ENCODE data around the gene DNAJC3.
"Not testable (repeated sequence)": the region's sequence is repeated elsewhere in the genome, so short reads cannot be mapped to it uniquely, and the experiment has no call there.

Gene DNAJC3

DNA sequence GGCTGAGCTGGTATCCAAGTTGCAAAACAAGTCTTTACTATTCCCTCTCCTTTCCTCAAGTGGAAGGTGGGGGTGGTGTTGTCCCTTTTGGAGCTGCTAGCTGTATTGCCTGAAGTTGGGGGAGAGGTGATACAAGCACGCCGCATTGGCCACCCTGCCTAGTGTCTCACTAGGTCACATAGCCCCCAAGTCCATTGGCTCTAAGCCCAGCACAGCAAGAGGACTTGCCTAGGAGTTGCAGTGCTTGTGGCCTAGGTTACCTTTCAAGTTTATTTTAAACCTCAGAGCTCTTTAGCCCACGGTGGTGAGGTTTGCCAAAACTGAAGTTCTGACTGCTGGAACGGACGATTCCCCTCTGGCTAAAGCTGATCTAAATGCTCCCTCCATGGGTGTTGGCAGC is 5.3 kb upstream of the DNAJC3 start:
- no peak for DNase-seq (ENCODE audit: low read depth in 3 of 3, low spot score in 1 of 3)

DNA sequence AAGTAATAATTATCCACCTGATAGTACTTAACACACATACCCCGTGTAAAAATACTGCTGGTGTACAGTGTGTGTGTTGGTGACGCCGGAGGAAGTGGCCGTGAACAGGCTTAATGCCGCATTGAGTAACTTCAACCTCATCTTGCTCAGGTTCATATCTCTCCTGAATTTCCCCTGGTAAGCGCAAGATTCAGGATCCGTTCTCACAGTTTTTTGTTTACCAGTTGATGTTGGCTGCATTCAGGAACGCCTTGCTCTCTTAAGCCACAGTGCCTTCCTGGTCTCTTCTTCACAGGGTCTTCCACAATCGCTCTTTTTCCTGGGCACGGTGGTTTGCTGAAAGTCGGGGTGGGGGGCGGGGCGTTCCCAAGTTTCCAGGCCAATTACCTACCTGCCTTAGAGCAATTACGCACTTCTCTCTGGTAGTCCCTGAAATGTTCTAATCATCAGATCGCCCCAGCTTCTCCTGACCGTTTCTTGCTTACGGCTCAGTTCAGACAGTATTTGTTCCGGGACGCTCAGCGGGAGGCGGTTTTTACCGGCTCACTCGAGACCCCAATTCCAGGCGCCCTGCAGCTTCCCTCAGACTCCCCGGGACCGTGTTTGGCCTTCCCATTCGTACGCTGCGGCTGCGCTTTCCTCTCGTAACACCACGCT is 706 bp upstream of the DNAJC3 start:
- no peak for DNase-seq (ENCODE audit: low read depth in 3 of 3, low spot score in 1 of 3)

DNA sequence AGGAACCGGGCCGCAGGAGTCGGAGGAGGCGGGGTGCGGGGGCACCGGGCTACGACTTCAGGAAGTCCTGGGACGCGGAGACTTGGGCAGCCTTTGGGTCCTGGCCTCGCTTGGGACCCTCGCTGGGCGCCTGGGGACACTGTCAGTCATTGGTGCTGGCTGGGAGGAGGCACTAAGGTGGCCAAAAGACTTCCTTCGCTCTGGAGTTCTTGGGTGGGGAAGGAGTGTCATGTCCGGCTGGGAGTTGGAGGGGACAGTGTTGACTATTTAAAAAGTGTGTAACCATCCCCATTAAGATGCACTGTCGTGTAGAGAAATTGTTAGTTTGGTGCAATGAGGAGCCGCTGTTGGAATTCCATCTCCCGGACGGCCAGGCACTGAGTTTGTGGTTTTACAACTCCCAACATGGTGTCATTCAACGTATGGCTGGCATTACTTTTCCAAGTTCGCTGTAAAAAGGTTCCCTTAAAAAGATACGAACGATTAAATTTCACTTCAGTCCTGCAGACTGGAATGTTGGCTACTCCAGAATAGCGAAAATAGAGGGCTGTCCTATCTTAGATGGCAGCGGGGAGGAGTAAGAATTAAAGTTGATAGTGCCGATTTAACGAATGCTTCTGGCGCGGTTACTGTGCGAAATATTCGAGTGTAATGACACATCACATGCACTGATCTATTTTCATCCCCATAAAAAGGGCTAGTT is 776 bp downstream of the DNAJC3 start:
- DNase-seq (ENCODE audit: low read depth in 3 of 3, low spot score in 1 of 3) = no peak

DNA sequence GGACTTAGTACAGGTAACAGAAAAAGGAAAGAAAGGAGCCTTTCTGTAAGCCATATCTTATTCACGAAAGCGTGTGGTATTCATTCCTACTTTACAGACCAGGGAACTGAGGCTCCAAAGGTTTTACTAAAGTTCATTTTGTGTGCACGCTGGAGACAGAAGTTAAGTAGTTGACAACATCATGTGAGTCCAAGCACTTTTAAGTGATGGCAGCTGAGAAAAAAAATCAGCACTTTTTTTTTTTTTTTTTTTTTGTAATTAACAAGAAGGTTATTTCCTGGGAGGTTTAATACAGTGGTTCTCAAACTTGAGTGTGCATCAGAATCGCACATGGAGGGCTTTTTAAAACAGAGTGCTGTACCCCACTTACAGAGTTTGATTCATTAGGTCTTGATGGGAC is 2.0 kb downstream of the DNAJC3 start:
- no peak for DNase-seq (ENCODE audit: low read depth in 3 of 3, low spot score in 1 of 3)

DNA sequence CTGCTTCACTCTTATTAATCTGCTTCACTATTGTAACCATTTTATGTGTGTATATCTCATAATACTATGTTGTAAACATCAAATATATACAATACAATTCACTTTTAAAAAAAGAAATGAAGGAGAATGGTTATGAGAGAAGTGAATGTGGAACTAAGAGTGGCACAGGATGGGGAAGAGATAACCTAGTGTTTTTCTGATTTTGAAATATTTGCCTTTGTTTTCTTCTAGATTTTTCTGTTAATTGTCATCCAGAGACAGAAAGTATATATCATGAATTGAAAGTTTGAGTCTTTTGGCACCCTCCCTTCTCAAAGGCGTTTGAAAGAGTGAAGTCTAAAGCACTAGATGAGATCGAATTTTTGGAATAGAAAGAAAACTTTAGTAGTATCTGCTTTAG is 2.8 kb downstream of the DNAJC3 start:
- DNase-seq (ENCODE audit: low read depth in 3 of 3, low spot score in 1 of 3) = no peak

DNA sequence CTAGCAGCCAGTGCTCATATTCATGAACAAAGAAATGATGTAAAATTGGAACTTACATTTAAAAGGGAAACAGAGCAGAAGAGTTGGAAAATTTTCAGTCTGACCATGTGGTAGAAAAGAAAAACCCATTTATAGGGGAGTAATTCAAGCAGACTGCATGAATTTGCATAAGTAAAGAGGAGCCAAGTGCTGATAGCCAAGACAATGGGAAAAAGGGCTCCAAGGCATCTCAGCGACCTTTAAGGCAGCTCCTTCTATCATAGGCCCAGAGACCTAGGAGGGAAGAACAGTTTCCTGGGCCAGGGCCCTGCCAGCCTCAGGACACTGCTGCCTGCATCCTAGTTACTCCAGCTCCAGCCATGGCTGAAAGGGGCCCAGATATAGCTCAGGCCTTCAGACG is 7.5 kb downstream of the DNAJC3 start:
- no peak for DNase-seq (ENCODE audit: low read depth in 3 of 3, low spot score in 1 of 3)

DNA sequence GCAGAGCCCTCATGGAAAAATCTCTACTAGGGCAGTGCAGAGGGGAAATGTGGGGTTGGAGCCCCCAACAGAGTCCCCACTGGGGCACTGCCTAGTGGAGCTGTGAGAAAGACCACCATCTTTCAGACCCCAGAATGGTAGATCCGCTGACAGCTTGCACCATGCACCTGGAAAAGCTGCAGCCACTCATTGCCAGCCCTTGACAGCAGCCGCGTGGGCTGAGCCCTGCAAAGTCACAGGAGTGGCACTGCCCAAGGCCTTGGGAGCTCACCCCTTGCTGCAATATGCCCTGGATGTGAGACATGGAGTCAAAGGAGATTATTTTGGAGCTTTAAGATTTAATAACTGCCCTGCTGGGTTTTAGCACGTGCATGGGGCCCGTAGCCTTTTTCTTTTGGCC is 8.0 kb downstream of the DNAJC3 start:
- not testable (repeated sequence) for DNase-seq (ENCODE audit: low read depth in 3 of 3, low spot score in 1 of 3)

DNA sequence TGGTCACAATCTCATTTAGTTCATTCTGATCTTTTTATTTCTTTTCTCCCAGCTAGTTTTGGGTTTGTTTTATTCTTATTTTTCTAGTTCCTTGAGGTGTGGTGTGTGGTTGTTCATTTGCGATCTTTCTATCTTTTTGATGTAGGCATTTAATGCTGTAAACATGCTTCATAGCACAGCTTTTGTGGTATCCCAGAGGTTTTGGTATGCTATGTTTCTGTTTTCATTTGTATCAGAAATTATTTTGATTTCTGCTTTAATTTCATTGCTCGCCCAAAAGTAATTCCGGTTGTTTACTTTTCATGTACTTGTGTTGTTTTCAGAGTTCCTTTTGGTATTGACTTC is 12.6 kb downstream of the DNAJC3 start:
- no peak for DNase-seq (ENCODE audit: low read depth in 3 of 3, low spot score in 1 of 3)

DNA sequence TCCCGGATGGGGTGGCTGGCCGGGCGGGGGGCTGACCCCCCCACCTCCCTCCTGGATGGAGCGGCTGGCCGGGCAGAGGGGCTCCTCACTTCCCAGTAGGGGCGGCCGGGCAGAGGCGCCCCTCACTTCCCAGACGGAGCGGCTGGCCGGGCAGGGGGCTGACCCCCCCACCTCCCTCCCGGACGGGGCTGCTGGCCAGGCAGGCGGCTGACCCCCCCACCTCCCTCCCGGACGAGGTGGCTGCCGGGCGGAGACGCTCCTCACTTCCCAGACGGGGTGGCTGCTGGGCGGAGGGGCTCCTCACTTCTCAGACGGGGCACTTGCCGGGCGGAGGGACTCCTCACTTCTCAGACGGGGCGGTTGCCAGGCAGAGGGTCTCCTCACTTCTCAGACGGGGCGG is 14.0 kb downstream of the DNAJC3 start:
- DNase-seq (ENCODE audit: low read depth in 3 of 3, low spot score in 1 of 3) = not testable (repeated sequence)

DNA sequence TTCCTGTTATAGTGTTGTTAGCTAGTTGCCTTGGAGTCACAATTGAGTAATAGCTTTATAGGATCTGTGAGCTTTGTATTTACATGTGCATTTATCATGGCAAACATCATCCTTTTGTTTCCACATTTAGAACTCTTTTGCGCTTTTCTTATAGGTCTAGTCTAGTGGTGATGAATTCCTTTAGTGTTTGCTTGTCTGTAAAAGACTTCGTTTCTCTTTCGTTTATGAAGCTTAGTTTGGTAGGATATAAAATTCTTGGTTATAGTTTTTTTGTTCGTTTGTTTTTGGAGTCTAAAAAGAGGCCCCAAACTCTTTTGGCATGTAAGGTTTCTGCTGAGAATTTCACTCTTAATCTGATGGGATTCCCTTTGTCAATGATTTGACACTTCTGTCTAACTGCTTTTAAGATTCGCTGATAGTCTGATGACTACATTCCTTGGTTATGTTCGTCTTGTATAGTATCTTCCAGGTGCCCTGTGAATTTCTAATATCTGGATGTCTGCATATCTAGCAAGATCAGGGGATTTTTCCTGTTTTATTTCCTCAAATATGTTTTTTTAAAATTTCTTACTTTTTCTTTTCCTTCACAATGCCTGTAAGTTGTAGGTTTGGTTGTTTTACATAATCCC is 20.2 kb downstream of the DNAJC3 start:
- DNase-seq (ENCODE audit: low read depth in 3 of 3, low spot score in 1 of 3) = no peak

DNA sequence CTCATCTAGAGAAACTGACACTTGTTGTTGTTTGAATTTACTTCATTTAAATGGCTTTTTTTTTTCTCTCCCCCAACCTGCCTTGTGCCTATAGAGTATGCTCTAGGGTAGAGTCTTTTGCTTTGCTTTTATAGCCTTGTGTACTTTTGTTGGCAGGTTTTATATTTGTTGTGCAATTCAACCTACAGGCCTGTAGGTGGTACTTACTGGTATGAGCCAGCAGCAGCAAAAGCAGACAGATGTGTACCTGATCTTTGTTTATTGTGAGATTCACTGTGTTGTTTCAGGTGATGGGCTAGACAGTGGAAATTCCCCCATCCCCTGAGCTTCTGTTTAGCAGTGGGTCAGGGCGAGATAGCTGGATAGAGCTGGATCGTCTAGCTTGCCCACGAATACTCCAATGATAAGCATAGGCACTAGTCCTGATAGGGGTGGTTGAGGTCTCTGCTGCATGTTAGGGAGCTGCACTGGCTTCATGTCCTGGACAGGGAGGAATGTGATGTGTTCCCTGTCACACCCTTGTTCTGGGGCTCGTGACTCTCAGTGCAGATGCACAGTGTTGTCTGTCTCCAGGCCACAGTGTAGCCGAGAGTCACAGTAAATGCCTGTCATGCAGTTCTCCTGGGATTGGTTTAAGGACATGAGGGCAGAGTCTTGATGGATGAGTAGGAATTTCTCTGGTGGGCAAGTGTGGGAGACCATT is 21.3 kb downstream of the DNAJC3 start:
- no peak for DNase-seq (ENCODE audit: low read depth in 3 of 3, low spot score in 1 of 3)

DNA sequence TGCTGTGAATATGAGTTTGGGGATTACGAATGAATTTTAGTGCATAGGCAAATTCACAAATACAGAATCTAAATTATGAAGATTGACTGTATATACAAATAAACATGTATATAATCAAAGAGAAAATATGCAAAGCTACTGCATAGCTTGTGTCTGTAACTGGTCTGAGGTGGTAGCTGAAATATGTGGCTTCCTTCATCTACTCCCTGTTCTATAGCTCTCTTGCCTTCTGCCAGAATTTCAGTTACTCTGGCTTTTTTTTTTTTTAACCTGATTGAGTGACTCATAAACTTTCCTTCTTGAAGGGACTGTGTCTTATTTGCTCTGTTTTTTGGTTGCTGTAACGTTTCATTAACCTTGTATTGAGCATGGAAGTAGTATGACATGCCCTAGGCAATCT is 26.6 kb downstream of the DNAJC3 start:
- no peak for DNase-seq (ENCODE audit: low read depth in 3 of 3, low spot score in 1 of 3)

DNA sequence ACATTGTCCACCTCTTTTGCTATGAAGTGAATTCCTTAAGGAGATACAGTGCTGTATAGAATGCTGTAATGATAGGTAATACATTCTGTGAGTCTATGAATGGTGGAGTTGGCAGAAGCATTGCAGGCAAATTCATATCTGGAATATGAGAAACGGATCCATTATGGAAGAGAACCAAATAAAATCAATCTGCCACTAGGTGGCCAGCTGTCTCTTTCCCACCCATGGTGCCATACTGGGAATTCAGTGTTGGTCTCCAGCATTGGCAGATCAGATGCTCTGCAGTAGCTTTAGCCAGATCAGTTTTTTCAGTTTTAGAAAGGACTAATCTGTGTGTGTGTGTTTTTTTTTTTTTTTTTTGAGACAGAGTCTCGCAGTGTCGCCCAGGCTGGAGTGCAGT is 27.6 kb downstream of the DNAJC3 start:
- no peak for DNase-seq (ENCODE audit: low read depth in 3 of 3, low spot score in 1 of 3)

DNA sequence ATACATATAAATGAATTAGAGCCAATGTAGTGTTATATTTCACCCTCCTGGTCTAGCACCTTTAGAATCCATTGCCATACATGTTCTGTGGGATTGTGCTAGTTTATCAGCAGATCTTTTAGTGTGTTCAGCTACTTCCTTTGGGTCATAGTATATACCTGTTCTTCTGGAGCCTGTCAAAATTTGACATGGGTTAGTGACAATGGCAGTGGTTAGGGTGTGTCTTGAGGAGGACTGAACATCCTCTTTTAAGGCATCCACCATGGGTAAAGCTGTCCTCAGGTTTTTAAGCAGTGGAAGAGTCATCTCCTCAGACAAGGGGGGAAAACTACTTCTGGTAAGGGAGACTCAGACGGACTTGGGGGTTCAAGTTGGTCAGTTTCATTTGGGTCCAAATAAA is 29.4 kb downstream of the DNAJC3 start:
- DNase-seq (ENCODE audit: low read depth in 3 of 3, low spot score in 1 of 3) = no peak

DNA sequence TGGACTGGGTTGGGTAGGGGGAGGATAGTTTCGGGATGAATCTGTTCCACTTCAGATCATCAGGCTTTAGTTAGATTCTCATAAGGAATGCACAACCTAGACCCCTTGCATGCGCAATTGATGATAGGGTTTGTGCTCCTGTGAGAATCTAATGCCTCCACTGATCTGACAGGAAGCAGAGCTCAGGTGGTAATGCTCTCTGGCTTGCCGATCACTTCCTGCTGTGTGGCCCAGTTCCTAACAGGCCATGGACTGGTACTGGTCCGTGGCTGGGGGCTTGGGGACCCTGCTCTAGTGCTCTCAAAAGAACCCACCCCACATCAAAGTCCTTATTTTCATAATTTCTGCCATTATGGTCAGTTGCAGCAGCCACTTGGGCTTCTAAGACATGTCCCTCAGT is 30.1 kb downstream of the DNAJC3 start:
- no peak for DNase-seq (ENCODE audit: low read depth in 3 of 3, low spot score in 1 of 3)

DNA sequence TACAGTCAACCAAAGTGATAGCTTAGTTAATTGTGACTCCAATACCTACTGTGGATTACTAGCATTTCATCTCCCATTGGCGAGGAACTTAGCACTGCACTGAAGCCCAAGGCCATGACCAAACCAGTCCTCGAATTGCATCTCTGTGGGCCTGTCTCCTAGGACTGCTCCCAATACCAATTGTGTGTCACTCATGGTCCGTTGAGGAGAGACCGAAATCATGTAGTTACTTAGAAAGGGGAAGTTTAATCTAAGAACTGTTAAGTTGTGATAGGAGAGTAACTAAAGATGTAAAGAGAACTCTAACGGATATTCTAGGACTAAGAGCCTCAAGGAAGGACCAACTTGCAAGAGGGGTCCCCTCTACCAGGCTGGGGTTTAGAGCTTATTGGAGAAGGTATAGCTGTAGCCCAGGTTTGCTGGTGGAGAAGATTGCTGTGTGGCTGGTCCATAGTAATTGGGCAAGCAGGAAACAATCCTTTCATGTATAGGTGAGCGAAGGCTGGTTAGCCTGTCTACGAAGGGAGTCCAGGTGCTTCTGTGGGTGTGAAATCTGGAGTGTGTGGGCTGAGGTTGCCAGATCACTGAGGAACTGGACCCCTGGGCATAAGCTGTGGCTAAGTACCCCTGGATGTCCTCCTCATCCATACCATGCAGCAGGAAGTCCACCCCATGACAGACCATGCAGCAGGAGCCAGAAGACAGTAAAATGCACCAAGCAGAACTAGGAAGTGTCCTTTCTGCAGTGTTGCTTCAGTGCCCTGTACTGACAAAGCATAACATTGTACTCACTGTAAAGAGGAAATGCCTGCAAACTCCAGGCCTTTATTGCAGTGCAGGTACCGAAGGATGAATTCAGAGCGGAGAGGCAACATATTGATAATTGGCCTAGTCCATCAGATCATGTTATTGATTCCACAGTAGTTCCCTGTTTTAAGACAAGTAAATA is 30.8 kb downstream of the DNAJC3 start:
- no peak for DNase-seq (ENCODE audit: low read depth in 3 of 3, low spot score in 1 of 3)

DNA sequence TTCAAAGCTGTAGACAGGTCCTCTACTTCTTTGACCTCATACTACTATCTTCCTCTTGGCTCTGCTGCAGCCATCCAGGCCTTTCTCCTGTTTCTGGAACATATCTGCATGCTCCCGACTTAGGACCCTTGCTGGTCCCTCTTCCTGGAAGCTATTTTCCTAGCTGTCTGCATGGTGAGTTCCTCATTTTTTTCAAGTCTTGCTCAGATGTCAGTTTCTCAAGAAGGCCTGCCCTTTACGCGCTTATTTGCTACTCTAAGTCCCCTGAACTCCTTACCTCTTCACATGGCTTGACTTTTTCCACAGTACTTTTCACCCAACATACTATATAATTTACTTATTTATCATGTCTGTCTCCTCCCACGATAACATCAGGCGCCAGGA is 31.4 kb downstream of the DNAJC3 start:
- no peak for DNase-seq (ENCODE audit: low read depth in 3 of 3, low spot score in 1 of 3)

DNA sequence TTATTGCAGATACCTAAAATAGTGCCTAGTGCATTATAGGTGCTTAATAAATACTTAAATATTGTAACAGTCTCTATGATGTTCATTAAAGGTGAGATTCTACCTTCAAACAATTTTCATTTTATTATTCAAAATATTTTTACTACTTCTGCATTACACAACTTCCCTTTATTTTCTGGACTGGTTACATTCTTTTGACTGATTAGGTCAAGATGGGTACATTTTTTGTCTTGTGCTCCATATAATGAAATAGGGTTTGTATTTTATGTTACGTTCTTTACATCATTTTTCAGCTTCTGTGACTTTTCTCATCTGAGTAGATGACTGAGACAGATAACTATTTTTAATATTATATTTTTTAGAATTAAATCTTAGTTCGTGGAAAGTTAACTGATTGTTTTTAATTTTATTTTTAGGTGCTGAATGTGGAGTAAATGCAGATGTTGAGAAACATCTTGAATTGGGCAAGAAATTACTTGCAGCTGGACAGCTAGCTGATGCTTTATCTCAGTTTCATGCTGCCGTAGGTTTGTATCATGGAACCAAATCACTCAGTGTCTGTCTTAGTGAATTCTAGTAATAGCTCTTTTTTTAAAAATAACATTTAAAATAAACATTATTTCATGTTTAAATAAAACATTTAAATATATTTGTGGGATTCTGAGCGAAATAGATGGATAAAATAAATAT is 32.0 kb downstream of the DNAJC3 start:
- DNase-seq (ENCODE audit: low read depth in 3 of 3, low spot score in 1 of 3) = no peak

DNA sequence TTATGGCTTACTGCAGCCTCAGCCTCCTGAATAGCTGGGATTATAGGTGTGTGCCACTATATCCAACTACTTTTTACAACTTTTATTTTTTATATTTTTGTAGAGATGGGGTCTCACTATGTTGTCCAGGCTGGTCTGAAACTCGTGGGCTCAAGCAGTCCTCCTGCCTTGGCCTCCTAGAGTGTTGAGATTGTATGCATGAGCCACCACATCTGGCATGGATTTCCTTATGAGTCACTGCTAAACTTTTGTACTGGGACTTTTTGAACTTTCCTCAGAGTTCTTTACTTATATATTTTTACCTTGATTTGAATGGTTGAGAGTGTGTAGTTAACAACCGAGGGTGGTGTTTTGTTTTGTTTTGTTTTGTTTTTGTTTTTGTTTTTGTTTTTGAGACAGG is 33.4 kb downstream of the DNAJC3 start:
- DNase-seq (ENCODE audit: low read depth in 3 of 3, low spot score in 1 of 3) = no peak

DNA sequence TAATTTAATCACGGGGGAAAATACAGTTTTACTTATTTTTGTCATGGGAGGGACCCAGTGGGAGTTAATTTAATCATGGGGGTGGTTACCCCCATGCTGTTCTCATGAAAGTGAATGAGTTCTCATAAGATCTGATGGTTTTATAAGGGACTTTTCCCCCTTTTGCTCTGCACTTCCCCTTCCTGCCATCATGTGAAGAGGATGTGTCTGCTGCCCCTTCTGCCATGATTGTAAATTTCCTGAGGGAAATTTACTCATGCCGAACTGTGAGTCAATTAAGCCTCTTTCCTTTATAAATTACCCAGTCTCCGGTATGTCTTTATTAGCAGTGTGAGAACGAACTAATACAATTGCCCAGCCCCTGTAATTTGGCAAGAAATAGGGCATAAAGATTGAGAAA is 35.9 kb downstream of the DNAJC3 start:
- DNase-seq (ENCODE audit: low read depth in 3 of 3, low spot score in 1 of 3) = not testable (repeated sequence)

DNA sequence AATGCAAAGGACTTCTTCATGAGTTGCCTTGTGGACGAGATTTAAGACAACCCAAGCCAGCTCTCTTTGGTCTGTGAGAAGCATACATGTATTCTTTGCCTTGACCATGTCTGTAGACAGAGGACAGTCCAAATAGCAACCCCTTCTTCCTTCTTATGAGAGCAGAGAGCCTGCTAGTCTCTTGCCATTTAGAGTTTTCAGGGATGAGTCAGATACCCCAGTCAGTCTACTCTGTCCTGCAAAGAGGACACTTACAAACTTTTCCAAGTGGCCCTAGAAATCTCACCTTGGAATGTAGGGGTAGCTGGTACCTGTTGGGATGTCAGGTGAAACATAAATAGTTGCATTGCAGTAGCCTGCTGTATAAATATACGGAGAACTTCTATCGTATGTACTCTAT is 36.7 kb downstream of the DNAJC3 start:
- no peak for DNase-seq (ENCODE audit: low read depth in 3 of 3, low spot score in 1 of 3)
